AG09309 (cell line): ENCODE measurements around the gene WNT1.

Source experiments
- DNase-seq: peaks from one replicate; pipeline ENCODE4 v3.0.0-alpha.2; 2010; ENCODE audit warnings: low read depth
- H3K4me3 ChIP-seq: 2 replicates; pipeline ENCODE4 v1.5.1; 2011; ENCODE audit warnings: mild to moderate bottlenecking, low read depth, low read length, moderate library complexity; ENCODE audit not compliant: control insufficient read depth
- CTCF ChIP-seq: IDR thresholded peaks from 2 replicates; pipeline ENCODE4 v1.5.1; 2011; ENCODE audit warnings: mild to moderate bottlenecking, low read depth, low read length, inconsistent platforms; ENCODE audit not compliant: insufficient read depth, control insufficient read depth; ENCODE audit errors: missing control alignments

WNT1 gene

GRCh38 chr12:48988030-48988649, 10.0 kb downstream of the WNT1 start:
- H3K4me3 ChIP-seq: no peak overlapping the region
- no peak for DNase-seq
- peak; percentile 89 for TF ChIP-seq CTCF

- no peak for DNase-seq
- no peak overlapping the region for H3K4me3 ChIP-seq
- no peak for TF ChIP-seq CTCF
Measured at GRCh38 chr12:48990552-48990951, 12.4 kb downstream of the WNT1 start.

- TF ChIP-seq CTCF: no peak
- no peak overlapping the region for H3K4me3 ChIP-seq
- no peak for DNase-seq
Measured at GRCh38 chr12:48991247-48992050, 13.3 kb downstream of the WNT1 start.

- no peak for TF ChIP-seq CTCF
- no peak overlapping the region for H3K4me3 ChIP-seq
- DNase-seq: no peak
Measured at GRCh38 chr12:48993787-48994186, 15.7 kb downstream of the WNT1 start.

GRCh38 chr12:48994224-48995085, 16.3 kb downstream of the WNT1 start:
- TF ChIP-seq CTCF: no peak

GRCh38 chr12:48995086-48995879, 17.2 kb downstream of the WNT1 start:
- DNase-seq: no peak
- peak; percentile 80 for TF ChIP-seq CTCF
- H3K4me3 ChIP-seq: peak overlapping the region; percentile 27

More at GRCh38 chr12:48994224-48995085, 16.3 kb downstream of the WNT1 start:
- H3K4me3 ChIP-seq: no peak overlapping the region
- DNase-seq: no peak
